SK-N-SH (cell line): Measurements from ENCODE around the gene SLCO2A1.

Experiments used
- EP300 ChIP-seq, 2 experiments: IDR thresholded peaks; 2 replicates each; pipeline versions ENCODE4 v1.4.0 to v1.6.1; 2012; ENCODE audit warnings: borderline replicate concordance in 1 of 2, low read depth in 1 of 2, low read length in 1 of 2
- EZH2phosphoT487 ChIP-seq: fragments of 200-600 bp; sonication (generic); IDR thresholded peaks from 2 replicates; pipeline ENCODE4 v1.6.1; 2017; ENCODE audit warnings: low read depth, mixed run types, mild to moderate bottlenecking, antibody characterized with exemption, moderate library complexity, borderline replicate concordance
- JUND ChIP-seq: IDR thresholded peaks from 2 replicates; pipeline ENCODE4 v1.4.0; 2012

DNA sequence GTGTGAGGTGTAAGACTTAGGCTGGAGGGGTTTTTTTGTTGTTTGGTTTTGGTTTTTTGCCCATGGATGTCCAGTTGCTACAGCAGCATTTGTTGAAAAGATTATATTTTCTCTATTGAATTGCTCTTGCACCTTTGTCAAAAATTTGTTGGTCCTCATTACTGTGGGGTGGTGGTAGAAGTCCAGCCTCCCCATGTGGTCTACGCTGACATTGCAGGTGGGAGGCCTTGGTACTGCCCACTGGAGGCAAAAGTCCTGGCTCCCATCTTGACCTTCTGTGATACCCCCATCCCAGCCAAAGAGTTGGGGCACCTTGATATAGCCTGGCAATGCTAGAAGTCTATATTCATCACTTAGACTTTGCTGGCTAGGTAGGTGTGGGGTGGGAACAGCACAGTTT lies 128.6 kb downstream of the SLCO2A1 start:
- TF ChIP-seq JUND (no peak), EZH2phosphoT487 (no peak), EP300 (IDR thresholded peaks at IDR 0.05; ENCODE audit: borderline replicate concordance in 1 of 2, low read depth in 1 of 2, low read length in 1 of 2) (no peak)
